ENCODE measurements around the gene CAMSAP1. TPM values are rescaled to one million over a fixed set of nuclear protein-coding genes. Genes with fewer than 3 reads are reported as not detected.

The CAMSAP1 gene
- total and polyA plus RNA-seq, 2 of the 4 experiments (the other 2 are of a cell fraction): 8.2 to 19.5 TPM

DNA sequence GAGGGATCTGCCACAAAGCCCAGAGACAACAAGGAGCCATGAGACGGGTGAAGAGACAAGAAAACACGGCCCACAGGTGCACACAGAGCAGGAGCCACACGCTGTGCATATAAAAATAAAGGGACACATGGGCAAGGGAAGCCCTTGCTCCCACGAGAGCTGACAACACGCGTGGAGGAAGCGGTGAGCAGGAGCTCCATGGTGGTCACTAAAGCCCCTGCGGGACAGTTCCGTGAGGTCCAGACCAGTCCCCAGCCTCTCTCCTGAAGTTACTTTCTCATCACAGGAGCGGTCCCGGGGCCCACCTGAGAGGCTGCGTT, 90.7 kb downstream of the CAMSAP1 start:
- H3K23ac ChIP-seq (ENCODE audit: low read depth, low read length): no peak overlapping the region
- no TSS peak for BruUV-seq (replicated peaks)

More for the DNA sequence above, 90.7 kb downstream of the CAMSAP1 start:
- dilution Hi-C loops (cut with HindIII; ENCODE audit: low sequenced_read_pairs, unreplicated experiment) (no loop called here), in situ Hi-C loops (cut with MboI; ENCODE audit: low sequenced_read_pairs) (no loop called here), intact Hi-C loops (cut with micrococcal nuclease) (no loop called here)
- WGBS, 2 experiments (ENCODE audit: extremely low coverage in 2 of 2, insufficient read length in 1 of 2): 95% methylated on average over 9 of the region's 12 CpGs; no CpG with 5 or more reads in 1 of the 2 experiments
- DNase-seq (no peak), ATAC-seq (ENCODE audit: low read depth) (no peak)
- TF ChIP-seq MXI1 (IDR thresholded peaks at IDR 0.05; ENCODE audit: borderline replicate concordance, low read depth, low read length) (no peak), BHLHE40 (IDR thresholded peaks at IDR 0.05; ENCODE audit: low read depth, low read length) (no peak), FOS (IDR thresholded peaks at IDR 0.05; ENCODE audit: low read depth, low read length) (no peak), SMC3 (IDR thresholded peaks at IDR 0.05; ENCODE audit: low read depth, low read length) (no peak), RFX5 (IDR thresholded peaks at IDR 0.05; ENCODE audit: low read depth, low read length) (no peak), CEBPB (IDR thresholded peaks at IDR 0.05; ENCODE audit: low read depth, low read length) (no peak), RCOR1 (IDR thresholded peaks at IDR 0.05; ENCODE audit: insufficient replicate concordance, low read length) (no peak), POLR2A (IDR thresholded peaks at IDR 0.05; ENCODE audit: low read depth, low read length) (no peak), CHD1 (IDR thresholded peaks at IDR 0.05; ENCODE audit: low read depth, low read length) (no peak), MAFK (IDR thresholded peaks at IDR 0.05; ENCODE audit: low read depth, low read length) (no peak)
- TF ChIP-seq, protein P1, sequence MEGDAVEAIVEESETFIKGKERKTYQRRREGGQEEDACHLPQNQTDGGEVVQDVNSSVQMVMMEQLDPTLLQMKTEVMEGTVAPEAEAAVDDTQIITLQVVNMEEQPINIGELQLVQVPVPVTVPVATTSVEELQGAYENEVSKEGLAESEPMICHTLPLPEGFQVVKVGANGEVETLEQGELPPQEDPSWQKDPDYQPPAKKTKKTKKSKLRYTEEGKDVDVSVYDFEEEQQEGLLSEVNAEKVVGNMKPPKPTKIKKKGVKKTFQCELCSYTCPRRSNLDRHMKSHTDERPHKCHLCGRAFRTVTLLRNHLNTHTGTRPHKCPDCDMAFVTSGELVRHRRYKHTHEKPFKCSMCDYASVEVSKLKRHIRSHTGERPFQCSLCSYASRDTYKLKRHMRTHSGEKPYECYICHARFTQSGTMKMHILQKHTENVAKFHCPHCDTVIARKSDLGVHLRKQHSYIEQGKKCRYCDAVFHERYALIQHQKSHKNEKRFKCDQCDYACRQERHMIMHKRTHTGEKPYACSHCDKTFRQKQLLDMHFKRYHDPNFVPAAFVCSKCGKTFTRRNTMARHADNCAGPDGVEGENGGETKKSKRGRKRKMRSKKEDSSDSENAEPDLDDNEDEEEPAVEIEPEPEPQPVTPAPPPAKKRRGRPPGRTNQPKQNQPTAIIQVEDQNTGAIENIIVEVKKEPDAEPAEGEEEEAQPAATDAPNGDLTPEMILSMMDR (conservative IDR thresholded peaks at IDR 0.05; ENCODE audit: low read depth, low read length): no peak
- TF ChIP-seq, protein P2, sequence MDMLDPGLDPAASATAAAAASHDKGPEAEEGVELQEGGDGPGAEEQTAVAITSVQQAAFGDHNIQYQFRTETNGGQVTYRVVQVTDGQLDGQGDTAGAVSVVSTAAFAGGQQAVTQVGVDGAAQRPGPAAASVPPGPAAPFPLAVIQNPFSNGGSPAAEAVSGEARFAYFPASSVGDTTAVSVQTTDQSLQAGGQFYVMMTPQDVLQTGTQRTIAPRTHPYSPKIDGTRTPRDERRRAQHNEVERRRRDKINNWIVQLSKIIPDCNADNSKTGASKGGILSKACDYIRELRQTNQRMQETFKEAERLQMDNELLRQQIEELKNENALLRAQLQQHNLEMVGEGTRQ (IDR thresholded peaks at IDR 0.05; ENCODE audit: low read depth, low read length): no peak
- H3K27ac ChIP-seq (ENCODE audit: insufficient read depth, low read length): no peak overlapping the region
- H2BK5ac ChIP-seq (ENCODE audit: low read depth, low read length, poor library complexity, severe bottlenecking): no peak overlapping the region
- H3K36me3 ChIP-seq (ENCODE audit: control insufficient read depth, insufficient read depth, low read length): peaks cover 71% of the 10 kb centered on the region
- no peak overlapping the region for H3K4me2 ChIP-seq (ENCODE audit: low read depth, low read length)
- H2BK120ac ChIP-seq (ENCODE audit: low read depth, low read length): no peak overlapping the region
- no peaks in the 10 kb centered on the region for H3K4me1 ChIP-seq (ENCODE audit: control insufficient read depth, insufficient read depth, low read length)
- peaks cover 0 to 6% of the 10 kb centered on the region in 2 experiments; a peak in 1 of 4 replicates for H3K79me1 ChIP-seq (ENCODE audit: low read depth in 1 of 2, low read length in 2 of 2)
- H2AFZ ChIP-seq (replicated peaks; ENCODE audit: low read length, poor library complexity): no peak overlapping the region
- H4K5ac ChIP-seq (ENCODE audit: low read depth, low read length): no peak overlapping the region
- no peak overlapping the region for H2AK9ac ChIP-seq (replicated peaks; ENCODE audit: low read depth, low read length, poor library complexity)
- H3K4me3 ChIP-seq (ENCODE audit: insufficient read depth, low read depth, low read length): no peak overlapping the region
- no peak overlapping the region for H2AK5ac ChIP-seq (ENCODE audit: low read depth, low read length)
- no peak overlapping the region for H4K91ac ChIP-seq (ENCODE audit: insufficient read depth, low read depth, low read length)
- no peak overlapping the region for H3K56ac ChIP-seq (ENCODE audit: extremely low read depth, insufficient read depth, low read length)
- no peak overlapping the region for H3K4ac ChIP-seq (ENCODE audit: low read depth, low read length)
- H4K8ac ChIP-seq (ENCODE audit: low read depth in 2 of 2, low read length in 2 of 2): no peak overlapping the region
- H2BK20ac ChIP-seq (ENCODE audit: low read depth, low read length): no peak overlapping the region
- H3K9ac ChIP-seq (ENCODE audit: low read depth, low read length): no peak overlapping the region
- H4K20me1 ChIP-seq (ENCODE audit: insufficient read depth, low read length): no peaks in the 10 kb centered on the region
- H3K18ac ChIP-seq (ENCODE audit: low read depth, low read length): no peak overlapping the region
- H3K9me1 ChIP-seq (ENCODE audit: insufficient read depth, low read length): no peaks in the 10 kb centered on the region
- no peaks in the 10 kb centered on the region for H3K27me3 ChIP-seq (ENCODE audit: control insufficient read depth, insufficient read depth, low read length)
- ChIA-PET CTCF (no interaction called here), POLR2A (ENCODE audit: unreplicated experiment) (no interaction called here)
- no peak overlapping the region for H2BK15ac ChIP-seq (ENCODE audit: low read depth, low read length)
- H3K9me3 ChIP-seq (ENCODE audit: control insufficient read depth, insufficient read depth, low read length): no peaks in the 10 kb centered on the region
- H3K14ac ChIP-seq (replicated peaks; ENCODE audit: low read depth, low read length): no peak overlapping the region

All from IMR-90 (cell line).